ENCODE results near the gene PHF20. TPM values are rescaled to one million over a fixed set of nuclear protein-coding genes. Genes with fewer than 3 reads are reported as not detected.

PHF20 gene
- total and polyA plus RNA-seq, 2 of the 13 experiments (the other 11 are each of a cell fraction or from before 2014, with no cell fraction given): 22.8 to 34.1 TPM

- peak; percentile 88 for TF ChIP-seq ARID5B (CRISPR knock-in tag; IDR thresholded peaks at IDR 0.05)
- peak; percentile 99 for TF ChIP-seq ZNF567 (CRISPR knock-in tag; IDR thresholded peaks at IDR 0.05; ENCODE audit: borderline replicate concordance)
- peak; percentile 98 for TF ChIP-seq NFYC (CRISPR knock-in tag; IDR thresholded peaks at IDR 0.05)
- TF ChIP-seq GPN1 (CRISPR knock-in tag; IDR thresholded peaks at IDR 0.05; ENCODE audit: borderline replicate concordance): peak; percentile 85; the same call in 1 of the 2 replicates
- TF ChIP-seq MATR3 (CRISPR knock-in tag; IDR thresholded peaks at IDR 0.05): no peak
- TF ChIP-seq THAP7 (CRISPR knock-in tag; IDR thresholded peaks at IDR 0.05): peak; percentile 84
- TF ChIP-seq KAT8 (CRISPR knock-in tag; IDR thresholded peaks at IDR 0.05): peak; percentile 98
- peak; percentile 92 for TF ChIP-seq ZNF607 (CRISPR knock-in tag; IDR thresholded peaks at IDR 0.05; ENCODE audit: borderline replicate concordance)
- TF ChIP-seq ZFAT (CRISPR knock-in tag; conservative IDR thresholded peaks at IDR 0.05): peak; percentile 72
- TF ChIP-seq NR3C1 (CRISPR knock-in tag; IDR thresholded peaks at IDR 0.05): no peak
- TF ChIP-seq SAP130 (CRISPR knock-in tag; IDR thresholded peaks at IDR 0.05; ENCODE audit: low read depth): peak; percentile 98
- 0 out of 2 replicates have a peak, but pooled peaks have one; percentile 21 for TF ChIP-seq SMARCC2 (IDR thresholded peaks at IDR 0.05)
- no peak for TF ChIP-seq EZH2 (conservative IDR thresholded peaks at IDR 0.05; ENCODE audit: low read depth, low read length)
- TF ChIP-seq ZNF501 (CRISPR knock-in tag; IDR thresholded peaks at IDR 0.05): peak; percentile 100
- TF ChIP-seq PRMT3 (CRISPR knock-in tag; IDR thresholded peaks at IDR 0.05; ENCODE audit: borderline replicate concordance, low read depth): peak; percentile 65; the same call in 1 of the 2 replicates
- TF ChIP-seq ZNF841 (CRISPR knock-in tag; IDR thresholded peaks at IDR 0.05; ENCODE audit: borderline replicate concordance): no peak; the same call in 1 of the 2 replicates
- TF ChIP-seq MTF1 (CRISPR knock-in tag; IDR thresholded peaks at IDR 0.05): peak; percentile 70
- TF ChIP-seq AFF4 (CRISPR knock-in tag; IDR thresholded peaks at IDR 0.05): no peak; the same call in 1 of the 2 replicates
- peak; percentile 66 for TF ChIP-seq RAD21 (CRISPR knock-in tag; IDR thresholded peaks at IDR 0.05)
- TF ChIP-seq ZMYM2 (CRISPR knock-in tag; IDR thresholded peaks at IDR 0.05): no peak; the same call in 1 of the 2 replicates
- peak; percentile 28; the same call in 1 of the 2 replicates for TF ChIP-seq ZNF660 (CRISPR knock-in tag; IDR thresholded peaks at IDR 0.05; ENCODE audit: borderline replicate concordance, low read depth)
- TF ChIP-seq ZNF850 (CRISPR knock-in tag; conservative IDR thresholded peaks at IDR 0.05): peak; percentile 95; the same call in 1 of the 2 replicates
These were observed 29.7 kb upstream of the PHF20 start, which contains the start of gene RBM39 (continued) for GRCh38 chr20:35741892-35742740.
